ENCODE measurements around the gene TMUB1. TPM values are rescaled to one million over a fixed set of nuclear protein-coding genes. Genes with fewer than 3 reads are reported as not detected.

TMUB1 gene
- total and polyA plus RNA-seq, 11 donors = 21.8 to 82.6 (median 37.9) TPM

DNA sequence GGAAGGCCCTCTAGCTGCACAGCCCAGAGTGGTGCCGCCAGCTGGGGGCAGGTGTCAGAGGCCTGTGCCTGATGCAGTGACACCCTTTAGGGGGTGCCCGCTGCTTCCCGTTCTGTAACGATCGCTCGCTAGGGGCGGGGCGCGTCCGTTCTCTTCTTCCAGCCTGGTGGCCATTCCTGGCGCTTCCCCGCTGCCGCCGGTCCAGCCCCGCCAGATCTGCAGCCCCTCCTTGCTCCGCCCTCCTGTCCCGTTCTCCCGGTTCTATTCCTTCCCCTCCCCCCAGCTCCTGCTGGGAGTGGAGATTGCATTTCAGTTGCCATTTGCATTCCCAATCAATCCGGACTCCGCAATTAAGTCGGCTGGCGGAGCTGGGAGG, 42.2 kb upstream of the TMUB1 start:
- peaks cover 0 to 32% (median 9%) of the 10 kb centered on the region in 12 donors for H3K4me1 ChIP-seq
- no peak for TF ChIP-seq POLR2A (IDR thresholded peaks at IDR 0.05)
- TF ChIP-seq, protein P1, sequence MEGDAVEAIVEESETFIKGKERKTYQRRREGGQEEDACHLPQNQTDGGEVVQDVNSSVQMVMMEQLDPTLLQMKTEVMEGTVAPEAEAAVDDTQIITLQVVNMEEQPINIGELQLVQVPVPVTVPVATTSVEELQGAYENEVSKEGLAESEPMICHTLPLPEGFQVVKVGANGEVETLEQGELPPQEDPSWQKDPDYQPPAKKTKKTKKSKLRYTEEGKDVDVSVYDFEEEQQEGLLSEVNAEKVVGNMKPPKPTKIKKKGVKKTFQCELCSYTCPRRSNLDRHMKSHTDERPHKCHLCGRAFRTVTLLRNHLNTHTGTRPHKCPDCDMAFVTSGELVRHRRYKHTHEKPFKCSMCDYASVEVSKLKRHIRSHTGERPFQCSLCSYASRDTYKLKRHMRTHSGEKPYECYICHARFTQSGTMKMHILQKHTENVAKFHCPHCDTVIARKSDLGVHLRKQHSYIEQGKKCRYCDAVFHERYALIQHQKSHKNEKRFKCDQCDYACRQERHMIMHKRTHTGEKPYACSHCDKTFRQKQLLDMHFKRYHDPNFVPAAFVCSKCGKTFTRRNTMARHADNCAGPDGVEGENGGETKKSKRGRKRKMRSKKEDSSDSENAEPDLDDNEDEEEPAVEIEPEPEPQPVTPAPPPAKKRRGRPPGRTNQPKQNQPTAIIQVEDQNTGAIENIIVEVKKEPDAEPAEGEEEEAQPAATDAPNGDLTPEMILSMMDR (IDR thresholded peaks at IDR 0.05) = peak in 8 of 12 donors; percentile 8 to 53 (median 36)
- intact Hi-C loops (cut with DNase I) = loop anchor here in 9 of 10 donors (1.0 to 10.0 kb wide), 5 partner anchors 43 to 177 kb away; partner anchors contain the start of gene SMARCD3 (in 4 of the 9)
- WGBS, 4 donors = 3 to 19% (median 9%) methylated on average over 18 to 22 of the region's 22 CpGs
- ATAC-seq (peak; percentile 37 to 66 (median 60)), DNase-seq (peak in 4 of 5 donors; percentile 53 to 78 (median 62))
- no peaks in the 10 kb centered on the region for H3K27me3 ChIP-seq
- no peaks in the 10 kb centered on the region for H3K9me3 ChIP-seq
- H3K36me3 ChIP-seq = peaks cover 0 to 76% (median 42%) of the 10 kb centered on the region in 9 donors
- H3K4me3 ChIP-seq = peak overlapping the region; percentile 37 to 63 (median 55)
- H3K27ac ChIP-seq = peak overlapping the region in 7 of 12 donors; percentile 15 to 62 (median 32)

DNA sequence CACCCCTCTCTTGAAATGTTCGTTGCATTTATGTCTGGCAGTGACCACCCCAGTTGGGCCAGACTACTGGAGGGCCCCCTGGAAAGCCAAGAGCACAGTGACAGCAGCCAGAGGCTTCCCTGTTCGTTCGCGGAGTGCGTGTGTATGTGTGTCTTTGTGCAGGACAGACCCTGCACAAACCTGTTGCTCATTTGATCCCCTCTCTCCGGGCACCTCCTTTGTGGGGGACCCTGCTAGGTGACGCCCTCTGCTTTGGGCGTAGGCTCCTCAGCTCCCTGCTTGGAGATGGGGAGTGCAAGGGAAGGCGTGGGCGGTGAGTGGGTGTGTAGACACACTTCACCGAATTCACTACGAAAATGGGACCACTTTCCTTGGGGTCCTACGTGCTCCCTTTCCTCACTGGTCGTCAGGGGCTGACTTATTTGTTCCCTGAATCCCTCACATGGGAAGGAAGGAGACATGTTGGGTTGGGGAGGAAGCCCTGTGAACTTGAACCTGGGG, 41.7 kb upstream of the TMUB1 start:
- peaks cover 0 to 76% (median 43%) of the 10 kb centered on the region in 9 donors for H3K36me3 ChIP-seq
- H3K4me1 ChIP-seq = peaks cover 0 to 32% (median 9%) of the 10 kb centered on the region in 12 donors
- no peak for DNase-seq
- no peak for ATAC-seq
- no peaks in the 10 kb centered on the region for H3K9me3 ChIP-seq
- peak overlapping the region in 10 of 12 donors; percentile 45 to 63 (median 55) for H3K4me3 ChIP-seq
- intact Hi-C loops (cut with DNase I) = loop anchor here (1.0 to 10.0 kb wide), 11 partner anchors 44 to 182 kb away; partner anchors contain the start of gene SMARCD3 (in 7 of the 10)
- TF ChIP-seq POLR2A (IDR thresholded peaks at IDR 0.05) = no peak
- TF ChIP-seq, protein P1 (IDR thresholded peaks at IDR 0.05) = no peak
- peak overlapping the region in 4 of 12 donors; percentile 15 to 57 (median 29) for H3K27ac ChIP-seq
- no peaks in the 10 kb centered on the region for H3K27me3 ChIP-seq
- 82 to 92% (median 86%) methylated on average over 13 to 14 of the region's 14 CpGs for WGBS, 4 donors

DNA sequence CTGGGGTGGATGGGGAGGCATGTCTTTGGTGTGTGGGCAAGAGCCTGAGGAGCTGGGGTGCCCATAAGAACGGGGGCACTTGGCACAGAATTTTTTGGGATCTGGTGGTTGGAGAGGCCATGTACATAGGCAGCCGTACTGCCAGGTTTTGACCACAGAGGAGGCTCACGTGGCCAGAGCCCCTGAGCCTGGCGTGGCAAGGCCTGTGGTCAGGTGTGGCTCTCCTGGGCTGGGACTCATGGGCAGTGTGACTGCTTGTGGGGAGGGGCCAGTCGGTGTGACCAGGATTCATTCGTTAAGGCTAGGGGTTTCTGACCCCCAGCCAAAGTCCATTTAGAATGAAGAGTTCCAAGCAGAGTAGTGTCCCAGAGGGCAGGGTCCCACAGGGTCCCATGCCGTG, 41.2 kb upstream of the TMUB1 start:
- intact Hi-C loops (cut with DNase I) = loop anchor here (1.0 to 10.0 kb wide), 11 partner anchors 44 to 183 kb away; partner anchors contain the start of gene SMARCD3 (in 7 of the 10)
- DNase-seq (no peak), ATAC-seq (no peak)
- Histone ChIP-seq H3K4me1 (peaks cover 0 to 32% (median 9%) of the 10 kb centered on the region in 12 donors), H3K27me3 (no peaks in the 10 kb centered on the region), H3K27ac (no peak overlapping the region), H3K4me3 (no peak overlapping the region), H3K36me3 (peaks cover 0 to 76% (median 45%) of the 10 kb centered on the region in 9 donors), H3K9me3 (no peaks in the 10 kb centered on the region)
- WGBS, 4 donors = 87 to 95% (median 89%) methylated on average over 2 to 7 of the region's 7 CpGs
- TF ChIP-seq, protein P1 (IDR thresholded peaks at IDR 0.05) = no peak
- no peak for TF ChIP-seq POLR2A (IDR thresholded peaks at IDR 0.05)

DNA sequence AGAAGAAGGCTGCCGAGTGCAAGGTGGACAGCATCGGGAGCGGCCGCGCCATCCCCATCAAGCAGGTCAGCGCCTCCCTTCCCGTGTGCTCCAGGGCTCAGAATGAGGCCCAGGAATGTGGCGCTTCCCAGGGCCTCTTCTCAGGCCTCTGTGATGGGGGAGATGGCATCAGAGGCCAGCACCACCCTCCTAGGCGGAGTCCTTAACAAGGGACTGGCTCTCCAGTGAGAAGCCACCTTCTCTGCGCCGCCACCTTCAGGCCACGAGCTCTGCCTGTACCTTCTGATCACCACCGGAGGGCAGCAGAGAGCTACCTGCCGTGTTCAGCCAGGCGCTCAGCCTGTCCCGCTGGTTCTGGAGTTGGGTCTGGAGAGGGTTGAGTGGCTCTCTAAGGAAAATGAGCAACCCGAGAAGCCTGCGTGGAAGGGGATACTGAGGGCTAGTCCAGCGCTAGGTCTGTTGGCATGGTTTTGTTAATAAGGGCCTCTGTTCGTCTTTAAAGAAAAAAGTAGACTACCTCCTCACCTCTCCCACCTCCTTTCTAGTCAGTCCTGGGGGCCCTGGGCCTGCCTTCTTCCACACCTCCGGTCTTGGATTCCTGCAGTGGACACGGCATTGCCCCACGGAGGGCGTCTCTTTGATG, 40.6 kb upstream of the TMUB1 start:
- Histone ChIP-seq H3K36me3 (peaks cover 0 to 76% (median 47%) of the 10 kb centered on the region in 9 donors), H3K4me1 (peaks cover 0 to 32% (median 9%) of the 10 kb centered on the region in 12 donors), H3K27me3 (no peaks in the 10 kb centered on the region), H3K4me3 (no peak overlapping the region), H3K27ac (no peak overlapping the region), H3K9me3 (no peaks in the 10 kb centered on the region)
- intact Hi-C loops (cut with DNase I) = loop anchor here (1.0 to 10.0 kb wide), 11 partner anchors 45 to 183 kb away; partner anchors contain the start of gene SMARCD3 (in 7 of the 10)
- no peak for TF ChIP-seq POLR2A (IDR thresholded peaks at IDR 0.05)
- TF ChIP-seq, protein P1 (IDR thresholded peaks at IDR 0.05) = peak; percentile 96 to 99 (median 98)
- ATAC-seq = peak; percentile 57 to 79 (median 74)
- 46 to 50% (median 48%) methylated on average over 23 to 24 of the region's 24 CpGs for WGBS, 4 donors
- peak; percentile 83 to 90 (median 85) for DNase-seq

Measured in heart left ventricle (tissue), 16 donors.